Suprapubic skin (tissue), 4 donors: Measurements from ENCODE around the gene FILIP1L.

Source experiments
- EP300 ChIP-seq: sonication (generic); formaldehyde crosslinking; IDR thresholded peaks from one replicate; pipeline ENCODE4 v1.6.1; 2017; ENCODE audit warnings: antibody characterized with exemption
- POLR2A ChIP-seq, 2 donors: fragments of 450-650 bp; IDR thresholded peaks; one replicate each; pipeline ENCODE4 v1.6.1; 2017; ENCODE audit warnings: antibody characterized with exemption in 2 of 2, mild to moderate bottlenecking in 2 of 2, moderate library complexity in 2 of 2
- POLR2AphosphoS5 ChIP-seq, 3 donors: sonication (generic); formaldehyde crosslinking; IDR thresholded peaks; one replicate each; pipeline ENCODE4 v1.6.1; 2017; ENCODE audit warnings: antibody characterized with exemption in 3 of 3
- TF ChIP-seq, protein P1 (sequence below), 2 donors: fragments of 200-600 bp in 1 of 2; fragments of 450-650 bp in 1 of 2; sonication (generic) in 1 of 2; IDR thresholded peaks; one replicate each; pipeline ENCODE4 v1.5.1; 2016 to 2019; ENCODE audit warnings: antibody characterized with exemption in 2 of 2, mild to moderate bottlenecking in 1 of 2, moderate library complexity in 1 of 2

GRCh38 chr3:99925584-99926230 is 188.6 kb downstream of the FILIP1L start:
- no peak for TF ChIP-seq POLR2A (IDR thresholded peaks at IDR 0.05)
- TF ChIP-seq, protein P1, sequence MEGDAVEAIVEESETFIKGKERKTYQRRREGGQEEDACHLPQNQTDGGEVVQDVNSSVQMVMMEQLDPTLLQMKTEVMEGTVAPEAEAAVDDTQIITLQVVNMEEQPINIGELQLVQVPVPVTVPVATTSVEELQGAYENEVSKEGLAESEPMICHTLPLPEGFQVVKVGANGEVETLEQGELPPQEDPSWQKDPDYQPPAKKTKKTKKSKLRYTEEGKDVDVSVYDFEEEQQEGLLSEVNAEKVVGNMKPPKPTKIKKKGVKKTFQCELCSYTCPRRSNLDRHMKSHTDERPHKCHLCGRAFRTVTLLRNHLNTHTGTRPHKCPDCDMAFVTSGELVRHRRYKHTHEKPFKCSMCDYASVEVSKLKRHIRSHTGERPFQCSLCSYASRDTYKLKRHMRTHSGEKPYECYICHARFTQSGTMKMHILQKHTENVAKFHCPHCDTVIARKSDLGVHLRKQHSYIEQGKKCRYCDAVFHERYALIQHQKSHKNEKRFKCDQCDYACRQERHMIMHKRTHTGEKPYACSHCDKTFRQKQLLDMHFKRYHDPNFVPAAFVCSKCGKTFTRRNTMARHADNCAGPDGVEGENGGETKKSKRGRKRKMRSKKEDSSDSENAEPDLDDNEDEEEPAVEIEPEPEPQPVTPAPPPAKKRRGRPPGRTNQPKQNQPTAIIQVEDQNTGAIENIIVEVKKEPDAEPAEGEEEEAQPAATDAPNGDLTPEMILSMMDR (IDR thresholded peaks at IDR 0.05), result no peak
- TF ChIP-seq POLR2AphosphoS5 (IDR thresholded peaks at IDR 0.05), result no peak
- no peak for TF ChIP-seq EP300
